ENCODE measurements around the gene MET. TPM values are rescaled to one million over a fixed set of nuclear protein-coding genes. Genes with fewer than 3 reads are reported as not detected.
A peak's percentile ranks its signal among the peaks of the same experiment; 100 is the strongest.

Gene MET
- total and polyA plus RNA-seq, 2 of the 8 experiments (the other 6 are each of a cell fraction or from before 2014, with no cell fraction given), result 3.5 to 12.9 TPM

GRCh38 chr7:116687801-116688201 lies 15.8 kb downstream of the MET start:
- Histone ChIP-seq H3K27me3 (replicated peaks in 1 of 4; ENCODE audit: control insufficient read depth in 3 of 4, extremely low read depth in 1 of 4, insufficient read depth in 3 of 4, low read length in 3 of 4) (no peaks in the 10 kb centered on the region), H3K79me2 (ENCODE audit: control insufficient read depth in 1 of 2, insufficient read depth in 2 of 2, low read length in 2 of 2) (no peaks in the 10 kb centered on the region), H3K4me3 (ENCODE audit: extremely low read depth in 1 of 4, insufficient read depth in 2 of 4, low read depth in 3 of 4, low read length in 4 of 4) (no peak overlapping the region), H3K79me1 (ENCODE audit: low read depth, low read length) (no peaks in the 10 kb centered on the region), H3K18ac (ENCODE audit: extremely low read depth, low read length) (no peak overlapping the region), H2BK120ac (replicated peaks; ENCODE audit: low read depth, low read length) (peak overlapping the region; percentile 38), H3K27ac (ENCODE audit: low read depth, low read length) (no peak overlapping the region), H3K23me2 (ENCODE audit: low read depth, low read length) (no peaks in the 10 kb centered on the region), H3K9ac (replicated peaks in 1 of 4; ENCODE audit: extremely low read depth in 1 of 4, low read depth in 3 of 4, low read length in 3 of 4) (no peak overlapping the region), H3K23ac (ENCODE audit: insufficient read length) (no peak overlapping the region), H3K36me3 (ENCODE audit: control insufficient read depth in 2 of 4, insufficient read depth in 4 of 4, low read length in 3 of 4) (no peaks in the 10 kb centered on the region), H2BK12ac (ENCODE audit: low read depth, low read length) (no peak overlapping the region), H4K91ac (replicated peaks; ENCODE audit: insufficient read length, low read length) (no peak overlapping the region), H2AK5ac (ENCODE audit: low read depth, low read length) (no peak overlapping the region), H2AFZ (ENCODE audit: low read length) (no peak overlapping the region), H3K4me1 (replicated peaks in 1 of 4; ENCODE audit: control insufficient read depth in 3 of 4, insufficient read depth in 4 of 4, low read length in 3 of 4) (peaks cover 0 to 12% (median 3%) of the 10 kb centered on the region in 4 experiments; a peak in 3 of 7 replicates), H3K14ac (ENCODE audit: insufficient read length) (no peak overlapping the region), H2BK15ac (ENCODE audit: low read length) (no peak overlapping the region; the same call in 1 of the 2 replicates), H3K4ac (replicated peaks; ENCODE audit: insufficient read length, low read depth, low read length) (no peak overlapping the region), H3K4me2 (ENCODE audit: insufficient read depth in 1 of 2, low read depth in 2 of 2, low read length in 2 of 2) (peak overlapping the region; percentile 2 to 27; a peak in 2 of 4 replicates), H2BK5ac (ENCODE audit: low read depth, low read length) (no peak overlapping the region), H3K9me3 (ENCODE audit: insufficient read depth in 2 of 2, low read depth in 1 of 2, low read length in 1 of 2) (no peaks in the 10 kb centered on the region), H4K20me1 (replicated peaks in 1 of 2; ENCODE audit: control insufficient read depth in 1 of 2, insufficient read depth in 2 of 2, low read length in 2 of 2) (no peaks in the 10 kb centered on the region), H4K5ac (ENCODE audit: insufficient read length, low read depth, low read length) (no peak overlapping the region), H2BK20ac (ENCODE audit: low read length) (no peak overlapping the region), H4K8ac (ENCODE audit: extremely low read depth, insufficient read depth, low read length) (no peak overlapping the region), H3K56ac (replicated peaks; ENCODE audit: insufficient read length, low read depth, low read length) (no peak overlapping the region)
- DNase-seq (ENCODE audit: low read depth in 1 of 2, low spot score in 2 of 2), result no peak
- TF ChIP-seq NANOG (IDR thresholded peaks at IDR 0.05; ENCODE audit: insufficient read depth, low read depth, low read length, poor library complexity, severe bottlenecking) (no peak), POU5F1 (IDR thresholded peaks at IDR 0.05; ENCODE audit: low read depth, low read length) (no peak), KDM5A (IDR thresholded peaks at IDR 0.05; ENCODE audit: low read length) (no peak), BRCA1 (IDR thresholded peaks at IDR 0.05; ENCODE audit: low read depth, low read length) (no peak), USF2 (IDR thresholded peaks at IDR 0.05; ENCODE audit: low read length) (no peak), E2F6 (IDR thresholded peaks at IDR 0.05) (no peak)
- TF ChIP-seq, protein P1, sequence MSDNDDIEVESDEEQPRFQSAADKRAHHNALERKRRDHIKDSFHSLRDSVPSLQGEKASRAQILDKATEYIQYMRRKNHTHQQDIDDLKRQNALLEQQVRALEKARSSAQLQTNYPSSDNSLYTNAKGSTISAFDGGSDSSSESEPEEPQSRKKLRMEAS (IDR thresholded peaks at IDR 0.05), result no peak
- 54% methylated on average over 7 of the region's 7 CpGs; no CpG with 5 or more reads in 1 of the 2 experiments for WGBS, 2 experiments (ENCODE audit: extremely low coverage in 1 of 2, insufficient coverage in 1 of 2, insufficient read length in 1 of 2, insufficient replicate concordance in 2 of 2, low coverage in 1 of 2, low lambda C conversion rate in 2 of 2, missing lambda C conversion rate in 1 of 2)
- ChIA-PET POLR2A (ENCODE audit: partially characterized antibody) (no interaction called here), CTCF (ENCODE audit: partially characterized antibody) (interaction anchor here (1.7 kb wide), 1 partner anchor 10 kb away, joined by 5 read pairs; no protein-coding TSS in a partner anchor)
- FAIRE-seq, result no peak
